Activated naive CD4-positive, alpha-beta T cell treated with anti-CD3 and anti-CD28 coated beads, Interleukin-2, amount 10 ng/mL, durations not matched to agents 7 days and 5 days (primary cell): Measurements from ENCODE around the gene CARMIL3.
A peak's percentile ranks its signal among the peaks of the same experiment; 100 is the strongest.

ENCODE experiments used
- CTCF ChIA-PET: fragments of 350-600 bp; sonication (Branson Sonifier 250); formaldehyde crosslinking; loops from one replicate; lab custom pipeline; 2021; ENCODE audit warnings: antibody characterized with exemption; lab: Charles Lee
- DNase-seq: peaks from one replicate; pipeline ENCODE4 v3.0.0-alpha.2; 2020
- H3K27ac Mint-ChIP-seq: one replicate; pipeline ENCODE4 v1.8.0; 2021; ENCODE audit warnings: mild to moderate bottlenecking, moderate library complexity, mixed read lengths
- H3K27me3 Mint-ChIP-seq: one replicate; pipeline ENCODE4 v1.8.0; 2021; ENCODE audit warnings: mild to moderate bottlenecking, mixed read lengths
- H3K36me3 Mint-ChIP-seq: one replicate; pipeline ENCODE4 v1.8.0; 2021; ENCODE audit warnings: mixed read lengths
- H3K4me1 Mint-ChIP-seq: one replicate; pipeline ENCODE4 v1.8.0; 2021; ENCODE audit warnings: mixed read lengths
- H3K4me3 Mint-ChIP-seq: one replicate; pipeline ENCODE4 v1.8.0; 2021; ENCODE audit warnings: mild to moderate bottlenecking, moderate library complexity, mixed read lengths
- H3K9me3 Mint-ChIP-seq: one replicate; pipeline ENCODE4 v1.8.0; 2021; ENCODE audit warnings: mixed read lengths

CARMIL3 gene

DNA sequence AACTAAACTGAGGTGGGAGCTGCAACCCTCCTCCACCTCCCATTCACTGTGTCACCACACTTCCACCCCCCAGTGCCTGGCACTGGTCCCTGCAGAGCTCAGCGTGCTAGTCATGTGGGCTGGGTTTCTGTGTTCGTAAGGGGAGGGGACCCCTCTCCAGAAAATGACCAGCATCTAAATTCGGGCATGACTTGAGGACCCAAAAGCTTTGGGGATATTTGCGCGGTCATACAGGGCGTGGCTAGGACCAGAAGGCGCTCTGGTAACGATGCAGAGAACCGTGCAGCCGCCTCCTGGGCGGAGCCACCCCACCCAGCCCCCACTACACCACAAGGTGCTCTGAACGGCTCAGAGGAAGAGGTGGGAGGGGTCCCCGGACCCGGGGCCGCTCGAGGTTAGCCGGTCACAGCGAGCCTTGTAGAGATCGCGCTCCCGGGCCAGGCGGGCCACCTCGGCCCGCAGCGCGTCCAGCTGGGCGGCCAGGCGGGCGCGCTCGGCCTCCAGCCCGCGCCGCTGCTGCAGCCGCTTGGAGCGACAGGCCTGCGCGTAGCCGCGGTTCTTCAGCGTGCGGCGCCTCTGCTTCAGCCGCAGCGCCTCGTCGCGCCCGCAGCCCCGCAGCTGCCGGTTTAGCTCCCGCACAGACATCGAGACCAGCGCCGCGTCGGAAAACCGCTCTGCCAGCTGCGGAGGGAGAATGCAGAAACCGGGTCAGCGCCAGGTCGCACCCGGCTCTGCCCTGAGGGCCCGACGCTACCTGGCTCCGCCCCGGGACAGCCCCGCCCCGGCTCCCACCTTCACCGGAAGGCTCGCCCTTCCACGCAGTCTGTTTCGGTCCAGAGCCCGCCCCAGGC, 29.3 kb downstream of the CARMIL3 start:
- Mint-ChIP-seq H3K36me3 (no peaks in the 10 kb centered on the region), H3K4me1 (peaks cover 35% of the 10 kb centered on the region), H3K4me3 (peak overlapping the region; percentile 75), H3K27ac (peak overlapping the region; percentile 75), H3K9me3 (no peaks in the 10 kb centered on the region), H3K27me3 (peaks cover 50% of the 10 kb centered on the region)
- peak; percentile 87 for DNase-seq
- CTCF ChIA-PET: interaction anchor here (0.6 to 12.4 kb wide), 11 partner anchors 12 to 961 kb away, joined by 3 to 107 read pairs (median 11); partner anchors contain the start of genes DCAF11, IRF9, NRL and PCK2

DNA sequence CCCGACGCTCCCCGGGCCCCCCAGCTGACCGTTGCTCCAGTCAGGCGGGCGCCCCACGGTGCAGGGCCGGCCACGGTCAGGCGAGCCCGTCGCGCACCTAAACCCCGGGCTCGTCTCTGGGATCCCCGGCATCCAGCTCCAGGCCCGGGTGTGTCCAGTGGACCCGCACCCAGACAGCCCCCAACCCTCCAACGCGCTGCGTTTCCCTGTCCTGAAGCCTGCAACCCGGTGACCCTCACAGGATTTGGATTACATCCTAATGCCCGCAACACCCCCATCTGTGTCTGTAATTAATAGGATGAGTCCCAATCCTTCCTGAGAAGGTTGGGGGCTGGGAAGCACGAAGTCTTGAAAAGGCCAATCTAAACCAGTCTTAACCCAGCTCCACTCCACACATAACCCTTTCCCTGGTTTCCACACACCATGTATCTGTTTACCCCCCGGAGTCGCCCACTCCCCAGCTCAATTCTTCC, 30.0 kb downstream of the CARMIL3 start:
- no peaks in the 10 kb centered on the region for H3K9me3 Mint-ChIP-seq
- H3K27me3 Mint-ChIP-seq: peaks cover 50% of the 10 kb centered on the region

DNA sequence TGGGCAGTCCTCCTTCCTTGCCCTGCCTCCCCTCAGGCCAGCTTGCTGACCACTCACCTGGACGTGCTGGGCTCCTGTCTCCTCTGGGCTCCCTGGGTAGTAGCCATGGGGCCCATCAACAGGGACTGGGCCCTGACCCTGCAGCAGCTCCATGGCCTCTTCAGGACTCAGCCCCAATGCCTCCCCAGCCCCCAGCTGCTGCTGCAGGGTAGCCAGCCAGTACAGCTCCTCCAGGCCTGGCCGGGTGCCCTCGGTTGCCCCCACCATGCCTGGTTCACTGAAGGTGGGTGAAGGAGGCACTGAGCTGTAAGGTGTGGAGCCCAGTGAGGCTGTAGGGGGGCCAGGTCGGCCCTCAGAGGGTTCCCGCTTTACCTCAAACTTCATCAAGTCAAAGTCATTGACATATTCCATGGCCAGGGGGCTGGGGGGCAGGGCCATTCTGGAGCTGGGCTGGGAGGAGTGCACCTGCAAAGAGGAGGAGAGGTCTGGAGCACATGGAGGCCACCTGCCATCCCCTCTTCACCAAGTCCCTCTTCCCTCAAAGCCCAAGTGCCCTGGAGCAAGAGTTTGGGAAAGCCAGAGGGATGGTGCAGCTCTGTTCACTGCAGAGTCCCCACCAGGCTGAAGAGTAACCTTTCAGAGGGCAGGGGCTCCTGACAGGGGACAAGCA, 30.7 kb downstream of the CARMIL3 start:
- CTCF ChIA-PET: interaction anchor here (2.5 to 12.4 kb wide), 4 partner anchors 10 to 78 kb away, joined by 11 to 107 read pairs (median 48); partner anchors contain the start of genes IRF9 and PCK2
- peak overlapping the region; percentile 35 for H3K27ac Mint-ChIP-seq
- H3K9me3 Mint-ChIP-seq: no peaks in the 10 kb centered on the region
- H3K36me3 Mint-ChIP-seq: no peaks in the 10 kb centered on the region
- H3K27me3 Mint-ChIP-seq: peaks cover 50% of the 10 kb centered on the region
- H3K4me1 Mint-ChIP-seq: peaks cover 25% of the 10 kb centered on the region
- no peak for DNase-seq
- peak overlapping the region; percentile 76 for H3K4me3 Mint-ChIP-seq

More for the DNA sequence above, 30.0 kb downstream of the CARMIL3 start:
- Mint-ChIP-seq H3K4me3 (peak overlapping the region; percentile 76), H3K36me3 (no peaks in the 10 kb centered on the region), H3K4me1 (peaks cover 29% of the 10 kb centered on the region), H3K27ac (peak overlapping the region; percentile 81)
- DNase-seq: no peak
- CTCF ChIA-PET: interaction anchor here (1.0 to 12.4 kb wide), 6 partner anchors 11 to 228 kb away, joined by 3 to 107 read pairs (median 26); partner anchors contain the start of genes IRF9 and PCK2

- Mint-ChIP-seq H3K27me3 (peaks cover 50% of the 10 kb centered on the region), H3K4me1 (peaks cover 25% of the 10 kb centered on the region), H3K4me3 (no peak overlapping the region), H3K9me3 (no peaks in the 10 kb centered on the region), H3K36me3 (no peaks in the 10 kb centered on the region), H3K27ac (no peak overlapping the region)
- CTCF ChIA-PET: interaction anchor here (4.5 to 12.4 kb wide), 3 partner anchors 9 to 26 kb away, joined by 41 to 107 read pairs (median 54); partner anchors contain the start of gene PCK2
- no peak for DNase-seq
Measured at GRCh38 chr14:24083462-24083861, 31.7 kb downstream of the CARMIL3 start.

- CTCF ChIA-PET: interaction anchor here (0.9 to 3.1 kb wide), 3 partner anchors 18 to 26 kb away, joined by 3 to 25 read pairs (median 7); no protein-coding TSS in a partner anchor
- H3K4me1 Mint-ChIP-seq: peaks cover 20% of the 10 kb centered on the region
- DNase-seq: no peak
- H3K27me3 Mint-ChIP-seq: peaks cover 46% of the 10 kb centered on the region
- H3K9me3 Mint-ChIP-seq: no peaks in the 10 kb centered on the region
- no peak overlapping the region for H3K4me3 Mint-ChIP-seq
- no peak overlapping the region for H3K27ac Mint-ChIP-seq
- no peaks in the 10 kb centered on the region for H3K36me3 Mint-ChIP-seq
Measured at GRCh38 chr14:24084440-24084839, 32.6 kb downstream of the CARMIL3 start.

GRCh38 chr14:24085215-24085614, 33.4 kb downstream of the CARMIL3 start:
- no peak for DNase-seq
- Mint-ChIP-seq H3K36me3 (no peaks in the 10 kb centered on the region), H3K4me1 (peaks cover 18% of the 10 kb centered on the region), H3K27me3 (peaks cover 39% of the 10 kb centered on the region), H3K4me3 (no peak overlapping the region), H3K9me3 (no peaks in the 10 kb centered on the region), H3K27ac (no peak overlapping the region)
- CTCF ChIA-PET: interaction anchor here (1.9 to 3.1 kb wide), 2 partner anchors 23 to 27 kb away, joined by 7 to 25 read pairs; no protein-coding TSS in a partner anchor

DNA sequence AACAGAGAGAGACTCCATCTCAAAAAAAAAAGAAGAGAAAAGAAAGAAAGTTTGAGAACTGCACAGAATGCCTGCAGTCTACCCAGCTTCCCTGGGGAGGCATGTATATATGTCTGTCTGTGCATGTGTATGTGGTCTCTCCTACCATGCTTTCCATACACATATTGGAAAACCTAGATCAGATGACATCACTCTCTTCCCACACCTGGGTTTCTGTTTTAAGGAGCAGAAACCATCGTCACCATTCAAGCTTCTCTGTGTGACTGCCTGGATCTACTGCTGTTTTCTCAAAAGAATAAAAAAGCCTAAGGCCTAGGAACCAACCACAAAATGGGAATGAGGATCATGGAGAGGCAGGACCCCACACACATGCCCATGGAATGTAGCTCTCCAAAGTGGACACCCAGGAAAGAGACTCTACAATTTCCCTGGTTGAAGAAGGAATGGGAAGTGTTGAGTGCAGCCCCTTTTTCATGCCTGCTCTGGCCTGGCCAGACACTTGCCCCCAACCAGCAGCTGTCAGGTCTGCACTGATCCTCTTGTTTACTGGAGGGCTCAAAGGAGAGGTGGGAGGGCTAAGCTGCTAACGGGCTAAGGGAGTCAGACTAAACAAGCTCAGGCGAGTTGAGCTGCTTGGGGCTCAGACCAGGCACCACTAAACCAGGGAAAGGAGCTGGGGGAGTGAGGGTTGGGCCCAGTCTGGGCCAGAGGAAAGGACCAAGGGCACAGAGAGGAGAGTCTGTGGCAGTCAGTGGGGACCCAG, 34.6 kb downstream of the CARMIL3 start:
- H3K9me3 Mint-ChIP-seq: no peaks in the 10 kb centered on the region
- CTCF ChIA-PET: interaction anchor here (1.0 to 3.1 kb wide), 4 partner anchors 11 to 28 kb away, joined by 3 to 25 read pairs (median 4); no protein-coding TSS in a partner anchor
- no peak overlapping the region for H3K27ac Mint-ChIP-seq
- peaks cover 15% of the 10 kb centered on the region for H3K4me1 Mint-ChIP-seq
- no peaks in the 10 kb centered on the region for H3K36me3 Mint-ChIP-seq
- peaks cover 33% of the 10 kb centered on the region for H3K27me3 Mint-ChIP-seq
- no peak for DNase-seq
- H3K4me3 Mint-ChIP-seq: no peak overlapping the region

GRCh38 chr14:24087004-24087403, 35.2 kb downstream of the CARMIL3 start:
- CTCF ChIA-PET: interaction anchor here (1.2 to 3.1 kb wide), 3 partner anchors 21 to 29 kb away, joined by 3 to 25 read pairs (median 6); no protein-coding TSS in a partner anchor
- peaks cover 27% of the 10 kb centered on the region for H3K27me3 Mint-ChIP-seq
- no peak for DNase-seq
- no peak overlapping the region for H3K4me3 Mint-ChIP-seq
- no peaks in the 10 kb centered on the region for H3K36me3 Mint-ChIP-seq
- H3K4me1 Mint-ChIP-seq: peaks cover 11% of the 10 kb centered on the region
- H3K27ac Mint-ChIP-seq: no peak overlapping the region
- H3K9me3 Mint-ChIP-seq: no peaks in the 10 kb centered on the region

DNA sequence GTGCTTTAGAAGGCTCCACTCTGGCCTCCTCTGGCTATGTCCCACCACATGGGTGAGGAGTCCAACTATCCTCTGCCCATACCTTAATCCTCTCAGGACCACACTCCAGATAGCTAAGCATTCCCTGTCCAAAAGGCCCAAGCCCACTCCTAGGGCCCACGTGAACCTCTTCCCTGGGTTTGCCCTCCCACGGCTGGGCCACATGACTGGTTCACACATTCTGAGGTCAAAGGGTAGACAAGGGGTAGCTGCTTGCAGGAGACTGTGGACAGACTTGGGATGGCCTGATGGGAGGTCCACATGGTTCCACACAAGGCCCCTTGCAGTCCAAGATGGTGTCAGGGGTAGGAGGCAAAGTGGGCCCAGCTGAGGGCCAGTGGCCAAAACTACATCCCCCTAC, 36.3 kb downstream of the CARMIL3 start:
- H3K27ac Mint-ChIP-seq: no peak overlapping the region
- H3K9me3 Mint-ChIP-seq: no peaks in the 10 kb centered on the region
- peaks cover 16% of the 10 kb centered on the region for H3K4me1 Mint-ChIP-seq
- DNase-seq: no peak
- CTCF ChIA-PET: interaction anchor here (1.0 to 11.8 kb wide), 3 partner anchors 15 to 31 kb away, joined by 3 to 187 read pairs (median 18); no protein-coding TSS in a partner anchor
- no peaks in the 10 kb centered on the region for H3K36me3 Mint-ChIP-seq
- no peak overlapping the region for H3K4me3 Mint-ChIP-seq
- H3K27me3 Mint-ChIP-seq: peaks cover 16% of the 10 kb centered on the region

DNA sequence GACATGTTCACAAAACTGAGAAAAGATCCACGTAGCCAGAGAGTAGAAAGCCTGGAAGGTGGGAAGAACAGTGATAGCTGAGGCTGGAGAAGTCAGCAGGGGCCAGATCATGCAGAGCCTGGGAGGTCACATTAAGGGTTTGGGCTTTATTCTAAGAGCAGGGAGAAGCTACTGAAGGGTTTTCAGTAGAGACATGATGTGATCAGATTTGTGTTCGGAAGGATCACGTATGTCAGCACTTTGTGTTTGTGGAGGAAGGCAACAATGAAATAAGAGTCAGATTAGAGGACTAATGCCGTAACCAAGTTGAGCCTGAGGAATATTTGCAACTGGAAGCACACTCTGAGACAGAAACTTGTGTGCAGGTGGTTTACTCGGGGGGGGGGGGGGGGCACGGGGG, 38.1 kb downstream of the CARMIL3 start:
- CTCF ChIA-PET: interaction anchor here (0.8 to 11.8 kb wide), 11 partner anchors 12 to 76 kb away, joined by 3 to 240 read pairs (median 6); partner anchors contain the start of genes CPNE6, IRF9 and PSME1
- no peaks in the 10 kb centered on the region for H3K9me3 Mint-ChIP-seq
- no peak for DNase-seq
- H3K4me1 Mint-ChIP-seq: peaks cover 24% of the 10 kb centered on the region
- peaks cover 2% of the 10 kb centered on the region for H3K36me3 Mint-ChIP-seq
- H3K27me3 Mint-ChIP-seq: peaks cover 4% of the 10 kb centered on the region
- no peak overlapping the region for H3K4me3 Mint-ChIP-seq
- H3K27ac Mint-ChIP-seq: no peak overlapping the region

GRCh38 chr14:24092110-24092504, 40.3 kb downstream of the CARMIL3 start:
- no peak overlapping the region for H3K27ac Mint-ChIP-seq
- H3K9me3 Mint-ChIP-seq: no peaks in the 10 kb centered on the region
- no peak for DNase-seq
- no peaks in the 10 kb centered on the region for H3K27me3 Mint-ChIP-seq
- CTCF ChIA-PET: interaction anchor here (0.5 to 11.8 kb wide), 9 partner anchors 9 to 289 kb away, joined by 3 to 240 read pairs (median 14); partner anchors contain the start of genes CPNE6, IRF9 and TM9SF1
- H3K4me1 Mint-ChIP-seq: peaks cover 39% of the 10 kb centered on the region
- no peak overlapping the region for H3K4me3 Mint-ChIP-seq
- peaks cover 16% of the 10 kb centered on the region for H3K36me3 Mint-ChIP-seq

GRCh38 chr14:24092505-24093206, 40.8 kb downstream of the CARMIL3 start:
- Mint-ChIP-seq H3K27ac (peak overlapping the region; percentile 92), H3K4me1 (peaks cover 39% of the 10 kb centered on the region), H3K4me3 (peak overlapping the region; percentile 92), H3K9me3 (no peaks in the 10 kb centered on the region), H3K27me3 (no peaks in the 10 kb centered on the region), H3K36me3 (peaks cover 16% of the 10 kb centered on the region)
- no peak for DNase-seq
- CTCF ChIA-PET: interaction anchor here (0.5 to 11.8 kb wide), 9 partner anchors 15 to 316 kb away, joined by 3 to 240 read pairs (median 6); partner anchors contain the start of genes CPNE6, IRF9 and TM9SF1
